NCI-H69 (cell line): ENCODE results near the gene SLC44A1.
"Not testable (repeated sequence)": the region's sequence is repeated elsewhere in the genome, so short reads cannot be mapped to it uniquely, and the experiment has no call there.

Experiments
- DNase-seq: peaks from one replicate; lab custom pipeline; 2025; lab: John Stamatoyannopoulos, UW

The SLC44A1 gene

DNA sequence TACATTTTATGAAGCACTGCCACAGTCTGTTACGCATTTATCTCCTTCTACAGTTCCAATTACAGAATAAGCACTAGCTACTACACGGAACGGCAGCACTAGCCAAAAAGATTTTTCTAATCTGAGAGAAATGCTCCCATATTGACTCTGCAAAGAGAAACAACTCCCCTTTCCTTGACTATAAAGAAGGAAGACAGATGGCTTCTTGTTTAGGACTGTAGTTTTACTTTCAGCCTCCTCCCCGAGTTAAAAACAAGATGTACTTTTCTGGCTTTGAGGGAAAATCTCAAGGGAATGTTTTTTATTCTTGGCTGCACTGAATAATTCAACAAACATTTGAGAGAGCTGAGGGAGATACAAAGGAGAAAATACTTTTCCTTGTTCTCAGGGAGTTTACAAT lies 1.9 kb upstream of the SLC44A1 start:
- DNase-seq, result peak; percentile 16

DNA sequence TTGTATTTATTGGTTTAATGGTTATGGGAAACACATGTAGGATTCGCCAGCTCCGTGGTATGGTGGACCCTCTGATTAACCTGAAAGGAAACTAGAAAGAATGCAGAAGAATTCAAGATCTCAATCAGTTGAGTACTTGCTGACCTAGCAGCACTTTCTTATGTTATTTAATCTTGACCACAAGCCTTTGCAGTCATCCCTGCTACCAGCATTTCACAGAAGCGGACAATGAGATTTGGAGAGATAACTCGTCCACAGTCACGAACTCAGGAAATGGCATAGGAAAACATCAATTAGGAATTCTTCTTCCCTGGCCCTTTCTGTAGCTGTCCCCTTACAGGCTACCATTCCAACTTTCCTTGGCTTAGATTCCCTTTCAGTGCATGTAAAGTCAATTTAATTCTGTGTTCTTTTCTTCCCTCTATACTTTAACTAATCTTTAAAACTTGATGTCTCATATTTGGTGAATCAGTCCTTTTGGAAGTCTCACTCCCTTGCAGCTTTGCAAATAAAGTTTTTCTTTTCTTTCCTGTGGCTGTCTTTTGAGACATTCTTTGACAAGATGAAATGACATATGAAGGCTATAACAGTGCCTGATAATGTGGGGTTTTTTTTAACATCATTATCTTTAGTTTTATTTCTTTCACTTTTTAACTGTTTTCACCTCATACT lies 1.3 kb upstream of the SLC44A1 start:
- DNase-seq, result no peak

GRCh38 chr9:105244734-105245028 lies 230 bp downstream of the SLC44A1 start:
- DNase-seq, result no peak

DNA sequence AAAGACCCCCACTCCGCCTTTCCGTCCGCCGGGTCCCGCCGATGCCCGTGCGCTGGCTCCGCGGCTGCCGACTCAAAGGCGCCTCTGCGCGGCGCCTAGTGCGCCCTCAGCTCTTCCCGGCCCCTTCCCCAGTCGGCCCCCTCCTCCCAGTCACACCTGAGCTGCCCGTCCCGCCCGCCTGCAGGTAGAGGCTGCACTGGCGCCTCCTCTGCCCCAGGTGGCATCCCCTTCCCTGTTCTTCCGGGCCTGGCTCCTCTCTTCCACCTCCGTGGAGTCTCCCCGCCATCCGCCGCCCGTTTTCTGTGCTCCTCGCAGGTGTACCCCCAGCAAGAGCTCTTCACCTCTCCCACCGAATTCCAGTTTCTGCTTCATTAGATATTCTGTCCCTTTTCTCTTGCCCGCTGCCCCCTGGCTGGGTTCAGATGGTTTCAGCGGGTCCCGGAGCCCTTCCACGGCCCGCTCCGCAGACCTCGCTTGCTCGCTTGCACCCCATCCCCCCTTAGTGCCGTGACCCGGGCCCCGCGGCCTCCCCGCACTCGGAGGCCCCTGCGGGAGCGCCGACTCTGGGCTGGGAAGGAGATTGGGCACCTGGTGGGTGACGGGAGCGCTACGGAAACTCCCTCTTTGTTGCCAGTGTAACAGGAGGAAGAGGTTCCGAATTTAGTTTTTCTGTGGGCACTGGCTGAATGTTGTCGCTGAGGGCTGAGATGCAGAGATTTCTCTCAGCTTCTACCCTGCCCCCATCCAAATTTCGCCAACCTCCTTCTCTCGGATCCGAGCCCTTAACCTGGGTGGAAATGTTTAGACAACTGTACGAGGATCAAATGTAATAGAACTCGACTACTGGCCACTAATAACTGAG lies 809 bp downstream of the SLC44A1 start:
- DNase-seq, result peak; percentile 94

DNA sequence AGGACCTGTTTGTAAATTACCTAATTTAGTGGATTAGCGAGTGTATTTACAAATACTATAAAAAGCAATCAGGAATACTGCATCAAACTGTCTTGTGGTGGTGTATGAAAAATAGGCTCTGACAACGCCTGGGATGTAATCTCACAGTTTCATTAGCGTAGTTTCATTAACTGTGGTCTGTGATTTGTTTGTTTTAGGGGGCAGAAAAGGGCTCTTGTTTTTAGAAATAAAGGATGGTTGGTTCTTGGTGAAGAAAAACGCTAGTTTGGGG lies 1.4 kb downstream of the SLC44A1 start:
- peak; percentile 52 for DNase-seq

GRCh38 chr9:105246656-105247173 lies 2.3 kb downstream of the SLC44A1 start:
- DNase-seq, result no peak

DNA sequence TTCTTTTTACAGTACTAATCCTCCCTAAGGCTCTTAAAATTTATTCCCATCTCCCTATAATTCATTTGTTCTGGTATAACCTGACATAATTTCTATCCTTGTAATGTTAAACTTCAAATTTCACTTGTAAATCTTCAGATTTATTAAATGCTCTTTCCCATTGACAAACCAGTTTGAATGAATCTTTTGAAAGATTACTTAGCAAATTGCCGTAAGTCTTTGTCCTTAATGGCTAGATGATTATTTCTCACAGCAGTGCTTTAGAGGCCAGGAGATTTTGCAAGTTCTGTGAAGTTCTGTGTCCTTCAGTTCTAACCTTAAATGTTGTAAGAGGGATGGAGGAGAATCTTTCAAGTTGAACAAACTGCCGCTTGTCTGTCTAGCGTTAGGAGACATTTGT lies 4.2 kb downstream of the SLC44A1 start:
- peak; percentile 10 for DNase-seq

GRCh38 chr9:105251133-105251532 lies 6.7 kb downstream of the SLC44A1 start:
- no peak for DNase-seq

DNA sequence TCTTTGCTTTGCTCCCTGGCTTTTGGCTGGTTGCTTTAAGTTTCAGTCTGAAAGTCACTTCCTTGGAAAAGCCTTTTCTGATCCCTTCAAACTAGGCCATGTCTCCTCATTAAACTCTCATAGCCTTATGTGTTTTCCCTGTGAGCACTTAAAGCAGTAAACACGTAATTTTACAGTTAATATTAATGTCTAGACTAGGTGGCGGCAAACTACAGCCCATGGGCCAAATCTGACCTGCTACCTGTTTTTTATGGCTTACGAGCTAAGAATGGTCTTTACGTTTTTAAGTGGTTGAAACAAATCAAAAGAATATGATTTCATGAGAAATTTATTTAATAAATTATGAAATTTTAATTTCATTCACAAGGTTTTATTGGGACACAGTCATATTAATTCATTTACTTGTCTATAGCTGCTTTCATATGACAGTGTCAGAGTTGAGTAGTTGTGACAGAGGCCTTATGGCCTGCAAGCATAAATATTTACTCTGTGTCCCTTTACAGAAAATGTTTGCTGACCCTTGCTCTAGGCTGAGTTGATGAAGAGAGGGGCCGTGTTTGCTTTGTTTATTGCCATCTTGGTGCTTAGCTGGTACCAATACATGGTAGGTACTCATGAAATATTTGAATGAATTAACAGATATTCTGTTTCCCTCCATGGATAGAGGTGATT lies 7.4 kb downstream of the SLC44A1 start:
- peak; percentile 44 for DNase-seq

- no peak for DNase-seq
Measured at GRCh38 chr9:105252405-105252756, 7.9 kb downstream of the SLC44A1 start.

- DNase-seq, result peak; percentile 32
Measured at GRCh38 chr9:105254226-105254625, 9.8 kb downstream of the SLC44A1 start.

DNA sequence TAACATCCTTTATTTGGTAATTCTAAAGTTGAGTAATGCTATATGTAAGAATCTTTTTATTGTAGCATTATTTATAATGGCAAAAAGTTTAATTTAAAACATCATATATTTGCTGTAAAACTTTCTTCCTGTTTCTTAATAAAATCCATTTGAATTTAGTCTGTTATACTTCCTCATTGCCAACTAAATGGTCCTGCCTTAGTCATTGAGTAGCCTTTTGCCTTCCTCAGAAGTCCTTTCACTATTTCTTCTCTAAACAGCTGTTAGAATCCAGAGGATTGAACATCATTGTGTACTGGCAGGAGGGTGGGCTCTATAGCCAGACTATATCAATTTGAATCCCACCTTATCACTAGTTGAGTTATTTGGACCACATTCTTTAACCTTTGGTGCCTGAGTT lies 11.0 kb downstream of the SLC44A1 start:
- no peak for DNase-seq

GRCh38 chr9:105256569-105256968 lies 12.1 kb downstream of the SLC44A1 start:
- not testable (repeated sequence) for DNase-seq

GRCh38 chr9:105257809-105258208 lies 13.4 kb downstream of the SLC44A1 start:
- peak; percentile 78 for DNase-seq

DNA sequence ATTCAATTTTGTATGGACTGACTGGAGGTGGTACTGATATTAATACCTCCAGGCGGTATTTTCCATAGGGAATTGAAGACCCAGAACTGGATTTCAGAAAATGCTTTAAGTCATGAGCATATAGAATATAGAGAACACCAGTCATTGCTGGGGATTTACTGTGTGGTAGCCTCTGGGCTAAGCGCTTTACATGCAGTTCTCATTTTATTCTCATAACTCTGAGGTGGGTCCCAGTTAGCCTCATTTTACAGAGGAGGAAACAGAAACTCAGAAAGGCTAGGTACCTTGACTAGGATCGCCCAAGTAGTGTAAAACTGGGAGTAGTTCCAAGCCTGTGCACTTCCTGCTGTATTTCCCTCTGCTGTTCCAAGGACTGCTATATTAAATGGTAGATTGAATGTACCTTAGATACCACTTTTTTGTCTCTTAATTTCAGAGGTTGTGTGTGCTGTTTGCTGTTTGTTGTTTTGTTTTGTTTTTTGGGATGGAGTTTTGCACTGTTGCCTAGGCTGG lies 13.8 kb downstream of the SLC44A1 start:
- DNase-seq, result peak; percentile 31

DNA sequence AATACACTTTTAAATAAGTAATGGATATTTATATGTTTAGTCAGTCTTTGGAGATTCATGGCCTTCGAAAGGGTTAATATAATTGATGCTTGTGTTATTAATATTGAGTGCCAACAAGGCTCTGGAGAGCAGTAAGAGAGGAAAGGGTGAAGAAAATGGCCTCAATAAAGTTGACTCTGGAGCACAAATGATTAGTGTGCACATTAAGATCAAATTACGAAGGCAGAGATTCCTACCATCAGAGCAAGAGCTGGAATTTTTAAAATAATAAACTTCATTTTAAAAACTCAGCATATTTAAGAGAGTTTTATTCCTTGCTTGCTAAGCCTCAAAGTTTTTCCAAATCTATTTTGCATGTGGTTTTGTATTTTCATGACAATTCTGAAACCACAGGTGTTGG lies 14.8 kb downstream of the SLC44A1 start:
- DNase-seq, result peak; percentile 7

DNA sequence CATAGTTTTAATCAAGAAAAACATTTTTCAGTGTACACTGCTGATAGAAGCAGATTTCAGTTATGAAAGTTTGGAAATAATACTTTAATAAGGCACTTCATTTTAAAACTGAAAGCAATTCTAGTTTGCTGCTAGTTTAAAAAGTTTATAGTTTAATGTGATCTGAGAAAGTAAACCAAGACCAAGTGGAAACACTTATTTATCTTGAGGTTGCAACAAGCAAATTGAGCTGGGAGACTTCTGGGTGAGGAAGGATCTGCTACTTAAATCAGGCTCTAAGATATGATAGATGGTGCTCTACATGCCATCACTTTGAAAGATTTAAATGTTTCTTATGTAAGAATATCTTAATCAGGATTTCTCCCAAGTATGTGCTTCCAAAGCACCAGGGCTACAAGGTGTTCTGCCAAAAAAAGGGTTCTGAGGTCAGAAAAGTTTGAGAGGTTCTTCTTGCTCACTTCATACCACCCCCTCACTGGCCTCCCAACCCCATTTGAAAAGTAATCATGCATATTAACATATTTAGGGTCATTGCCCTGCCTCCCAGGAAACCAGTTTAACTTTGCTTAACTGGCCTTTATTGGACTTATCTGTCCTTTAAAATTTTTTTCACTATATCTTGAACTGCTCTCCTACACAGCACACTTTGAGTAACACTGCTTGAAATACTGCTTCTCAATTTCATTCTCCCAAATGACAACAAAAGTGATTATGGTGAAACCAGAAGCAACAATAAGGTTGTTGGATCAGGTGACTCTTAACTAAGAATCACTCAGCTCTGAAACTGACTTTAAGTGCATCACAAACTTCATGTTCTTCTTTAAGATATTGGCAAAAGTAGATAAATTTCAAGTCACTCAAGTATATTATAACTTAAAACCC lies 15.5 kb downstream of the SLC44A1 start:
- no peak for DNase-seq

DNA sequence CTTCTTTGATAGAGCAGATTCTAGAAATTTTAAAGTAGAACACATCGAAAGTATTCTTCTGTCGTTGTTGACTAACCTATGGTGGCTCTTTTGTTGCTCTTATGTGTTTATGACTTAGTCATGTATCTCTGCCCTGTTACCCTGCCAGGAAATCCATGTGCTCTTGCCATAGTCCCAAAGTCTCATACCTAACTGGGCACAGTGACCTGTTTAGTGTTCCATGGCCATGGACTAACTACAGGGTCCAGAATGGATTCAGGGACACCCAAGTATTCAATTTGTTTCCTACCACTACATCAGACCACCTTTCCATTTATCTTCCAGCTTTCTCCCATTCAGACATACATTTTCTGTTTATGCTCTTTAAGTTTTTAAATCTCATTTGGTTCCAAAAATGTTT lies 18.0 kb downstream of the SLC44A1 start:
- DNase-seq, result no peak

GRCh38 chr9:105264380-105264779 lies 19.9 kb downstream of the SLC44A1 start:
- no peak for DNase-seq

GRCh38 chr9:105268254-105268653 lies 23.8 kb downstream of the SLC44A1 start:
- DNase-seq, result not testable (repeated sequence)

- DNase-seq, result no peak
Measured at GRCh38 chr9:105269593-105269992, 25.1 kb downstream of the SLC44A1 start.

- no peak for DNase-seq
Measured at GRCh38 chr9:105270711-105271110, 26.3 kb downstream of the SLC44A1 start.
